HG02938 (cell line): Measurements from ENCODE around the gene INPP5E.

Source experiments
- ATAC-seq: cut with Tn5 transposase; IDR thresholded peaks from one replicate; pipeline ENCODE4 v1.9.1; 2021; ENCODE audit warnings: mild to moderate bottlenecking, moderate library complexity; ENCODE audit not compliant: unreplicated experiment

Gene INPP5E

DNA sequence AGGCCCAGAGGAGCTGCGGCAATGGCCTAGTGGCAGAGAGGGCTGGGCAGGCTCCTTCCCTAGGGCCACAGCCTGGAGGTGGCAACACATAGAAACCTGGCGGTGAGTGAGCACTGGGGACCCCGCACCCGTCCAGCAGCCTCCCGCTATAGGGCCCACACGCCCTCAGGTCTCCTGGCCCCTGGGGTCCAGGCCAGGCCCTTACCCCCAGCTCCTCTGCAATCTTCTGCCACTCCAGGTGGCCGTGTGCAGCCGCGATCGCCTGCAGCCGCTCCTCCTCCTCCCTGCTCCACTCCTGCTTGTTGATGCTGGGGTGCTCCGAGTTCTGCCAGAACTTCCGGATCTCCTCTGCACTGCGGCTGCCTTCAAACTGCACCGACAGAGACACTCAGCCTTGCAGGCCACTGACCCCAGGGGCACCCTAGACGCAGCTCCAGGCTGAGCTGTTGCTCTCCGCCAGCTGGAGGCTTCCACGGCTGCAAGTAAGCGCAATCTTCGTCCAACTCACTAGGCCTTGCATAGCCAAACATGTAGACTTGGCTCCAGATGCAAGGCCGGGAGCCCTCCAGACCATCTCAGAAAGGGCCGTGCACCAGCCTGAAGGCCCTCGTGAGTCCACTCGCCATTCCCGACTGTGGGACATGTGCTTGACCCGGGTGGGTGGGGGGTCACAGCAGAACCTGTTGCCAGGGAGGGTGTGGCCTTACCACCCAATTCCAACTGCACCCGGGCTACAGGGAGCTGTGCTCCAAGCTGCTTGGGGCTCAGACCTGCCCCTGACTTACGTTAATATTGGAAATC lies 47.7 kb downstream of the INPP5E start:
- ATAC-seq, result no peak

DNA sequence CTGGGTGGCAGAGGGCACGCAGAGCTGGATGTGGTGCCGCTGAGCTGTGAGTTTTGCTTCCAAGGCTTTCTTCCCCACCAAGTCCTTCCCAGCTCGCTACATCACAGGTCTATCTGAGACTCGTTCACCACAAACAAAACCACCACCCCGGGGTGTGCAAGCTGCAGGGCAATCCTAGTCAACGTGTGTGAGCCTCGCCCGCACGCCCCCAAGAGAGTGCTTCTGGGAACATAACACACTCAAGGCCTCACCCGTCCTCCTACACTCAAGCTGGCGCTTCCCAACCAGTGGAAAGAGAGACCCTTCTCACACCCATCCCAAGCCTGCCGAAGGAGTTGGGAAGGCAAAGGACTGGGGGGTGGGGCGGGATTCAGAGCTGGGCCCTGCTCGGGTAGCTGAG lies 50.2 kb downstream of the INPP5E start:
- ATAC-seq, result no peak

DNA sequence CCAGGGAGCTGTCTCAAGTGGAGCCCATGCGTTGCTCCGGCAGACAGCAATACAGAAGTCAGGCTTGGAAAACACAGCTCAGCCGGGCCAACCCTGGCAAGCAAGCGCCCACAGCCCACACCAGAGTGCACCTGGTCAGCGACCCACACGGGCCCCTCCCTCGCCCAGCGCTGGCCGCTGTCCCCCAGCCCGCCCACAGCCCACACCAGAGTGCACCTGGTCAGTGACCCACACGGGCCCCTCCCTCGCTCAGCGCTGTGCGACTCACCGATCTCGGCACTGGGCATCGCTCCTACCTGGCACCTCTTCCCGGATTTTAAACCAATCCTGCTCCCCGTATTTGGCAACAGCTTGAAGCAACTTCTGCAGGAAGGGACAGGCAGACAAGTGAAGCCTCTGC lies 52.4 kb downstream of the INPP5E start:
- no peak for ATAC-seq

DNA sequence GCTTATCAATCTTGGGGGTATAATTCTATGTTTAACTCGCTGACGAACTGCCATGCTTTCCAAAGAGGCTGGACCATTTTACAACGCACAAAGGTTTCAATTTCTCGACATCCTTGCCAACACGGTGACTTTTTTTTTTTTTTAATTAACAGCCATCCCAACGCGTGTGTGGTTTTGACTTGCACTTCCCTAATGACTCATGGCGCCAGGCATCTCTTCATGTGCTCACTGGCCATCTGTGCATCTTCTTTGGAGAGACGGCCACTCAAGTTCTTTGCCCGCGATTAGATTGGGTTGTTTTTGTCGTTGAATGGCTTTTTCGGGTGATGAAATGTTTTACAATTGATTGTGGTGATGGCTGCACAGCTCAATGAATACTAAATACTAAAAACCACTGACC lies 53.6 kb downstream of the INPP5E start:
- ATAC-seq, result no peak

DNA sequence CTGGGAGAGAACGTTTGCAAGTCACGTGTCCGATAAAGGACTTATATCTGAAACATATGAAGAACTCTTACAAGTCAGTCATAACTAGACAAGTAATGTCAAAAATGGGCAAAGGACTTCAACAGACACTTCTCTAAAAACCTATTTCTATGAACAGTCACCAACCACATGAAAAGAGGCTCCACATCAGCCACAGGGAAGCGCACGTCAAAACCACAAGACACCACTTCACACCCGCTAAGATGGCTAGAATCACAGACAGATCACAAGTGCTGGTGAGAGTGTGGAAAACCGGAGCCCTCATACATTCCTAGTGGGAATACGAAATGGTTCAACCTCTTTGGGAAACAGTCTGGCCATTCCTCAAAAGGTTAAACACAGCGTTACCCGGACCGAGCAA lies 54.6 kb downstream of the INPP5E start:
- no peak for ATAC-seq

DNA sequence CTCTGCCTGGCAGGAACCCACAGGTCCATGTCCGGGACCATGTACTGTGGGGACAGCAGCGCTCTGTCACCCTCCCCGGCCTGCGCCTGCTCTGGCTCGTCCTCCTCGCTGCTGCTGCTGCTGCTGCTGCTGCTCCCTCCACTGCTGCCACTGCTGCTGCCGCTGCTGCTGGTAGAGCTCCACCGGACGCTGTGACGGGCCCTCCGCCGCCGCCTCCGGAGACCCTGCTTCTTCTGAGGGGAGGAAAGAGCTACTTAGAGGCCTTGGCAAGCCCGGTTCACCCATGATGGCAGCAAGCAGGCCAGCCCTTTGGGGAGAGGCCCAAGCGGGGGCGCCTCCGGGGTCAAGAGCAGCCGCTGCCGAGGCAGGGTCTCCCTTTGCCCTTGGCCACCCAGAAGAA lies 56.2 kb downstream of the INPP5E start:
- no peak for ATAC-seq

DNA sequence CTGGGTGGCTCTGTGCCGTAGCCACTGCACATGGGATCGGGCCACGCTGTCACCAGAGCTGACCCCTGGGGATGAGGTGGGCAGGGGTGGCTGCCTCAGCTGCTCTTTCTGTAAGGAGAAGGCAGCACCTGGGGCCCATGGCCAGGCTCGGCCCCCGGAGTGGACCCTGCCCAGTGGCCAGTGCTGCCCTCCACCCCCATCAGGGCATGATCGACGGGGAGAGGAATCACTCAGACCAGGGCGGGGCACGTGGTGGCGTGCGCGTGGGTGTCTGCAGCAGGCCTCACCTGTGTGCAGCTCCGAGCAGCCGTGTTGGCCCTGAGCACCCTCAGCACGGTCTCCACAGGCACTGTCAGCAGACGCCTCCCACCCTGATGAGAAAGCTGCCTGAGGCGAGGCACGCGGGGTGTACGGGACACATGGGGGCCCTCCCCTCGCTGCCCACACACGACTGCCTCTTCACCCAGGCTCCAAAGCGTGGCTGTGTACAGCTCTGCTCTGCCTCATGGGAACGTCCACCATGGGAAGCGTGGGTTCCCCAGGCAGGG lies 57.6 kb downstream of the INPP5E start:
- ATAC-seq, result no peak

DNA sequence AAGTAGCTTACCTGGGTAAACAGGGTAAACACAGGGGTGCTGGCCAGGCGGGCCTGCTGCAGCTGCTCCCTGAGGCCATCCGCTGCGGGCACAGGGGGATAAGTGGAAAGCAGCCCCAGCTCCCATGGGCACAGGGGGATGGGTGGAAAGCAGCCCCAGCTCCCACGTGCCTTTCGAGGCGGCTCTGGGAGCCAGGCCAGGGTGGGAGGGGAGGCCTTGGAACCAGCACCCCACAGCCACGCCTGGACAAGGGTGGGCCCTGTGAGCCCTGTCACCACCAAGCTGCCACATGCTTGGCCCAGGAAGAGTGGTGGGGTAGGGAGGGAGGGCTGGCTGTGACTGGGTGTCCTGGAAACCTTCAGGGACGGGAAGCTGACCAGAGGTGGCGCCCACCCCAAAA lies 58.3 kb downstream of the INPP5E start:
- no peak for ATAC-seq

DNA sequence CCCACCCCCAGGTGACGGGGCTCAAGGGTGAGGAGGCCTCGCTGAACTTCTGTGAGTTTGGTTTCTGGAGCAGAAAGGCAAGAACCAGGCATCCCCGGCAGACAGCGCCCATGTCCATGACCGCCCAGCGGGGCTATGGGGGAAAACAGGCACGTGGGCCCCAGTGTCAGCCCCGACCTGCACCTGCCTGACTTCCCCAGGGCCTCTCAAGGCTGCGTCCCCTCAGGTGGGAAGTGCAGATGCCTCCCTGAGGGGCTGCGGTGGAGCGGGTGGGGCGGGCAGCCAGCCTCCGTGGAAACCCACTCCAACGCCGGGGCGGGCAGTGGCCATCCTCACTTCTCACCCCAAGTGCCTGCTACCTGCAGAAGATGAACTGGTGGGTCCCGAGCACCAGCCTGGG lies 59.3 kb downstream of the INPP5E start:
- no peak for ATAC-seq

DNA sequence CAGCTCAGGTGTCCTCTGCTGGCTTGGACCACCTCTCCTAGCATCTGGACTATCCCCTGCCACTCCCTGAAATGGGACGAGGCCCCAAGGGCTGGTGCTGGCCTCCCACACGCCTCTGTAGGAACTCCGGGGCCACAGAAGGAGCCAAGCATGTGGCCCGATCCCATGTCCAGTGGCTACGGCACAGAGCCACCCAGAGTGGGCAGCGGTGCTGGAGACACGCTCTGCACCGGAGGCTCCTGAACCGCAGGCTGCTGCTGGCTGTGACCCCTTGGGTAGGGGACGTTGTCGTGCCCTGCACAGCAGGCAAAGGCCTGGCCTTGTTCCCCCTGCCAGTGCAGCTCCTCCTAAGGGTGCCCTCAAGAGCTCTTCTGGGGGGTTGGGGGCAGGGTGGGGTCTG lies 59.8 kb downstream of the INPP5E start:
- ATAC-seq, result no peak

DNA sequence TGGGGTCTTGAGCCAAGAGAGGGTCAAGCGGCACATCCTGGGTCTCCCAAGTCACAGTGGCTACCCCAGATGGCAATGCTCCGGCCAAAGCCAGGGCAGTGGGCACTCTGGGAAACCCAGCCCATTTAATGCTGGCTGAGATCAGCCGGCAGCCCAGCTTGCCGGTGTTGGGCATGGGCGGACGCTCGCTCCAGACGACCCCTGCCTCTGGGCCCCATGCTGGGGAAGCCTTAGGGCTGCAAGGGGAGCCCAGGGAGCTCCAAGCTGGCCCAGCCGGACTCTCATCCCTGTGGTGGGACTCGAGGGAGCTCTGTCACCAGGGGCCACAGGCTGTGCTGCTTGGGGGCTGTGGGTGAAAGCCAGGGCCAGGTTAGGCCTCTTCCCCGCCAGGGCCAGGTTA lies 60.2 kb downstream of the INPP5E start:
- no peak for ATAC-seq

DNA sequence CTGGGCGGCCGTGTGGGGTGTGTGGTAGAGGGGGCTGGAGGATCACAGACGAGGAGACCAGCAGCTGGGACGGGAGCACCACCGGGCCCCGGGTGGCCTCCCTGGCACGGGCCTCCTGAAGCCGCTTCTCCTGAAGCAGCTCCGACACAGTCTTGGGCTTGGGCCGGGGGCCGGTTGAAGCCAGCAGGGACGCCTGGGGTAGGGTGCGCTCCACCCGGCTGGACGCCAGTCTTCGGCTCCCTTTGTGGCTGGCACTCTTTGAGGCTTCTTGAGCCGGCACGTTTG lies 60.7 kb downstream of the INPP5E start:
- ATAC-seq, result no peak
